ENCODE results near the gene FTSJ1. TPM values are rescaled to one million over a fixed set of nuclear protein-coding genes. Genes with fewer than 3 reads are reported as not detected.
A peak's percentile ranks its signal among the peaks of the same experiment; 100 is the strongest.
"Not testable (repeated sequence)": the region's sequence is repeated elsewhere in the genome, so short reads cannot be mapped to it uniquely, and the experiment has no call there.

The FTSJ1 gene
- total and polyA plus RNA-seq, 8 donors: 19.6 to 92.8 (median 39.0) TPM

GRCh38 chrX:48521353-48522243, 45.6 kb downstream of the FTSJ1 start, which contains the start of gene EBP:
Gene EBP (plus strand): TSS chrX:48521808. CDS start chrX:48523772, 1,964 bp downstream.
- peak within 1 kb of the TSS; percentile 52 to 66 (median 62) for H3K4me3 ChIP-seq
- peaks cover 0 to 13% (median 9%) of the 10 kb centered on the region in 4 donors for H3K4me1 ChIP-seq
- H3K9me3 ChIP-seq: peaks cover 0 to 6% (median 0%) of the 10 kb centered on the region in 4 donors
- WGBS, 5 donors: 1 to 39% (median 8%) methylated on average over 33 to 60 of the region's 66 CpGs
- peaks cover 0 to 14% (median 6%) of the 10 kb centered on the region in 4 donors for H3K36me3 ChIP-seq
- TF ChIP-seq POLR2AphosphoS5 (IDR thresholded peaks at IDR 0.05): peak; percentile 16 to 74 (median 61)
- no peak for TF ChIP-seq EP300 (IDR thresholded peaks at IDR 0.05)
- TF ChIP-seq CTCF (IDR thresholded peaks at IDR 0.05): no peak
- H3K27me3 ChIP-seq: no peaks in the 10 kb centered on the region
- peak; percentile 92 to 96 for DNase-seq
- H3K27ac ChIP-seq: peak within 1 kb of the TSS; percentile 77 to 87 (median 82)
- intact Hi-C loops (cut with DNase I; ENCODE audit: low total_unique reads): no loop called here

GRCh38 chrX:48522291-48522690, 46.3 kb downstream of the FTSJ1 start:
- peaks cover 0 to 13% (median 9%) of the 10 kb centered on the region in 4 donors for H3K4me1 ChIP-seq
- 0 to 46% (median 8%) methylated on average over 3 to 10 of the region's 10 CpGs for WGBS, 5 donors
- peak overlapping the region; percentile 77 to 87 (median 82) for H3K27ac ChIP-seq
- TF ChIP-seq POLR2AphosphoS5 (IDR thresholded peaks at IDR 0.05) (no peak), EP300 (IDR thresholded peaks at IDR 0.05) (no peak), CTCF (IDR thresholded peaks at IDR 0.05) (no peak), POLR2A (IDR thresholded peaks at IDR 0.05) (no peak)
- no peaks in the 10 kb centered on the region for H3K27me3 ChIP-seq
- H3K36me3 ChIP-seq: peaks cover 4 to 14% (median 10%) of the 10 kb centered on the region in 4 donors
- peak overlapping the region; percentile 52 to 66 (median 62) for H3K4me3 ChIP-seq
- peaks cover 0 to 6% (median 0%) of the 10 kb centered on the region in 4 donors for H3K9me3 ChIP-seq
- peak in 1 of 2 donors; percentile 46 for DNase-seq
- intact Hi-C loops (cut with DNase I; ENCODE audit: low total_unique reads): no loop called here

GRCh38 chrX:48523682-48524081, 47.7 kb downstream of the FTSJ1 start:
- Histone ChIP-seq H3K4me1 (peaks cover 0 to 13% (median 9%) of the 10 kb centered on the region in 4 donors), H3K9me3 (peaks cover 0 to 6% (median 0%) of the 10 kb centered on the region in 4 donors), H3K27me3 (no peaks in the 10 kb centered on the region), H3K36me3 (peaks cover 6 to 28% (median 24%) of the 10 kb centered on the region in 4 donors), H3K27ac (no peak overlapping the region), H3K4me3 (no peak overlapping the region)
- no peak for DNase-seq
- intact Hi-C loops (cut with DNase I; ENCODE audit: low total_unique reads): no loop called here
- TF ChIP-seq POLR2AphosphoS5 (IDR thresholded peaks at IDR 0.05) (no peak), POLR2A (IDR thresholded peaks at IDR 0.05) (no peak), CTCF (IDR thresholded peaks at IDR 0.05) (no peak), EP300 (IDR thresholded peaks at IDR 0.05) (no peak)
- 65 to 89% (median 75%) methylated on average over 8 to 12 of the region's 12 CpGs for WGBS, 5 donors

GRCh38 chrX:48525853-48526252, 49.9 kb downstream of the FTSJ1 start:
- H3K27me3 ChIP-seq; H3K4me3 ChIP-seq; intact Hi-C loops (cut with DNase I; ENCODE audit: low total_unique reads); H3K9me3 ChIP-seq; H3K27ac ChIP-seq; DNase-seq: not testable (repeated sequence)
- WGBS, 5 donors: 59 to 81% (median 70%) methylated on average over 7 to 8 of the region's 8 CpGs
- Histone ChIP-seq H3K36me3 (peaks cover 6 to 34% (median 25%) of the 10 kb centered on the region in 4 donors), H3K4me1 (peaks cover 0 to 13% (median 9%) of the 10 kb centered on the region in 4 donors)

Measured in stomach (tissue), 9 donors.